IMR-90 (cell line): ENCODE results near the gene G3BP1. TPM values are rescaled to one million over a fixed set of nuclear protein-coding genes. Genes with fewer than 3 reads are reported as not detected.
"Not testable (repeated sequence)": the region's sequence is repeated elsewhere in the genome, so short reads cannot be mapped to it uniquely, and the experiment has no call there.

Experiments used
- ATAC-seq: fragments of 200-7000 bp; cut with Tn5 transposase; 2 replicates; pipeline ENCODE4 v1.9.1; 2020; ENCODE audit warnings: low read depth, mild to moderate bottlenecking, moderate library complexity
- BruUV-seq: library from RNA; stranded (reverse); fragments of 400-500 nt; replicated peaks from 2 replicates; lab custom pipeline; 2021; lab: Mats Ljungman, UMichigan
- CTCF ChIA-PET: fragments of 300-600 bp; formaldehyde crosslinking; extraction: SDS; loops from one replicate; lab custom pipeline; 2021; ENCODE audit warnings: antibody characterized with exemption; lab: Yijun Ruan, JAX
- POLR2A ChIA-PET: fragments of 300-600 bp; sonication (Branson Sonifier 250); formaldehyde crosslinking; loops from one replicate; lab custom pipeline; 2022; ENCODE audit warnings: antibody characterized with exemption; ENCODE audit not compliant: unreplicated experiment; lab: Charles Lee
- DNase-seq: peaks from one replicate; pipeline ENCODE4 v3.0.0; 2013
- H2AFZ ChIP-seq: replicated peaks from 2 replicates; pipeline ENCODE3; 2013; ENCODE audit warnings: low read length, mild to moderate bottlenecking; ENCODE audit not compliant: poor library complexity
- H2AK5ac ChIP-seq: 2 replicates; pipeline ENCODE4 v1.6.1; 2013; ENCODE audit warnings: low read depth, low read length, inconsistent platforms
- H2AK9ac ChIP-seq: replicated peaks from 2 replicates; pipeline ENCODE3; 2013; ENCODE audit warnings: mild to moderate bottlenecking, low read depth, low read length, moderate library complexity; ENCODE audit not compliant: poor library complexity
- H2BK120ac ChIP-seq: 2 replicates; pipeline ENCODE4 v1.6.1; 2013; ENCODE audit warnings: low read depth, low read length, inconsistent platforms
- H2BK15ac ChIP-seq: 3 replicates; pipeline ENCODE4 v1.6.1; 2013; ENCODE audit warnings: low read depth, low read length, inconsistent platforms
- H2BK20ac ChIP-seq: 2 replicates; pipeline ENCODE4 v1.6.1; 2013; ENCODE audit warnings: low read depth, mild to moderate bottlenecking, inconsistent platforms, low read length, moderate library complexity
- H2BK5ac ChIP-seq: 2 replicates; pipeline ENCODE4 v1.6.1; 2013; ENCODE audit warnings: mild to moderate bottlenecking, low read depth, low read length, inconsistent platforms; ENCODE audit not compliant: poor library complexity, severe bottlenecking
- H3K14ac ChIP-seq: replicated peaks from 2 replicates; pipeline ENCODE4 v1.6.1; 2013; ENCODE audit warnings: low read depth, low read length, inconsistent platforms
- H3K18ac ChIP-seq: 2 replicates; pipeline ENCODE4 v1.6.1; 2013; ENCODE audit warnings: low read depth, low read length, control low read depth
- H3K23ac ChIP-seq: 2 replicates; pipeline ENCODE4 v1.6.1; 2013; ENCODE audit warnings: low read depth, low read length, inconsistent platforms
- H3K27ac ChIP-seq: 2 replicates; pipeline ENCODE4 v1.5.1; 2013; ENCODE audit warnings: mild to moderate bottlenecking, control low read depth, low read length; ENCODE audit not compliant: insufficient read depth
- H3K27me3 ChIP-seq: 2 replicates; pipeline ENCODE4 v1.6.1; 2013; ENCODE audit warnings: low read length; ENCODE audit not compliant: control insufficient read depth, insufficient read depth
- H3K36me3 ChIP-seq: 2 replicates; pipeline ENCODE4 v1.6.1; 2013; ENCODE audit warnings: low read length, mixed read lengths; ENCODE audit not compliant: control insufficient read depth, insufficient read depth
- H3K4ac ChIP-seq: 2 replicates; pipeline ENCODE4 v1.6.1; 2013; ENCODE audit warnings: low read depth, low read length, inconsistent platforms
- H3K4me1 ChIP-seq: 2 replicates; pipeline ENCODE4 v1.6.1; 2013; ENCODE audit warnings: low read length, mixed read lengths; ENCODE audit not compliant: control insufficient read depth, insufficient read depth
- H3K4me2 ChIP-seq: 2 replicates; pipeline ENCODE4 v1.6.1; 2013; ENCODE audit warnings: low read depth, mild to moderate bottlenecking, control low read depth, low read length, moderate library complexity
- H3K4me3 ChIP-seq: 2 replicates; pipeline ENCODE4 v1.5.1; 2013; ENCODE audit warnings: low read depth, mild to moderate bottlenecking, control low read depth, low read length, moderate library complexity; ENCODE audit not compliant: insufficient read depth
- H3K56ac ChIP-seq: 2 replicates; pipeline ENCODE4 v1.6.1; 2013; ENCODE audit warnings: low read length, inconsistent platforms; ENCODE audit not compliant: insufficient read depth; ENCODE audit errors: extremely low read depth
- H3K79me1 ChIP-seq, 2 experiments: 2 replicates each; pipeline ENCODE4 v1.6.1; 2013; ENCODE audit warnings: low read length in 2 of 2, inconsistent platforms in 1 of 2, low read depth in 1 of 2
- H3K9ac ChIP-seq: 2 replicates; pipeline ENCODE4 v1.6.1; 2013; ENCODE audit warnings: low read depth, low read length, control low read depth
- H3K9me1 ChIP-seq: 2 replicates; pipeline ENCODE4 v1.6.1; 2013; ENCODE audit warnings: low read length, inconsistent platforms; ENCODE audit not compliant: insufficient read depth
- H3K9me3 ChIP-seq: 2 replicates; pipeline ENCODE4 v1.6.1; 2013; ENCODE audit warnings: low read length; ENCODE audit not compliant: control insufficient read depth, insufficient read depth
- H4K20me1 ChIP-seq: 2 replicates; pipeline ENCODE4 v1.6.1; 2013; ENCODE audit warnings: low read length, inconsistent platforms; ENCODE audit not compliant: insufficient read depth
- H4K5ac ChIP-seq: 2 replicates; pipeline ENCODE4 v1.6.1; 2013; ENCODE audit warnings: mild to moderate bottlenecking, low read depth, low read length, control low read depth
- H4K8ac ChIP-seq, 2 experiments: 2 replicates each; pipeline ENCODE4 v1.6.1; 2013; ENCODE audit warnings: low read depth in 2 of 2, low read length in 2 of 2, control low read depth in 1 of 2, inconsistent platforms in 1 of 2
- H4K91ac ChIP-seq: 2 replicates; pipeline ENCODE4 v1.6.1; 2013; ENCODE audit warnings: low read depth, low read length, inconsistent platforms; ENCODE audit not compliant: insufficient read depth
- CEBPB ChIP-seq: IDR thresholded peaks from 2 replicates; pipeline ENCODE4 v1.6.1; 2012; ENCODE audit warnings: low read depth, low read length, improper control_type of control experiment
- MAFK ChIP-seq: IDR thresholded peaks from 2 replicates; pipeline ENCODE4 v1.6.1; 2012; ENCODE audit warnings: low read depth, low read length, improper control_type of control experiment
- MAZ ChIP-seq: IDR thresholded peaks from 2 replicates; pipeline ENCODE4 v1.6.1; 2012; ENCODE audit warnings: low read depth, mild to moderate bottlenecking, low read length, improper control_type of control experiment, moderate library complexity, borderline replicate concordance
- MXI1 ChIP-seq: IDR thresholded peaks from 2 replicates; pipeline ENCODE4 v1.6.1; 2012; ENCODE audit warnings: low read depth, mild to moderate bottlenecking, low read length, moderate library complexity, borderline replicate concordance
- NFE2L2 ChIP-seq: fragments of 150-350 bp; IDR thresholded peaks from 2 replicates; pipeline ENCODE4 v1.6.1; 2016; ENCODE audit warnings: low read depth, mild to moderate bottlenecking, low read length
- POLR2A ChIP-seq: IDR thresholded peaks from 2 replicates; pipeline ENCODE4 v1.6.1; 2012; ENCODE audit warnings: mild to moderate bottlenecking, low read depth, low read length
- RCOR1 ChIP-seq: IDR thresholded peaks from 2 replicates; pipeline ENCODE4 v1.6.1; 2012; ENCODE audit warnings: mild to moderate bottlenecking, low read length, improper control_type of control experiment; ENCODE audit not compliant: insufficient replicate concordance
- RFX5 ChIP-seq: IDR thresholded peaks from 2 replicates; pipeline ENCODE4 v1.8.0; 2012; ENCODE audit warnings: low read depth, mild to moderate bottlenecking, low read length, moderate library complexity
- SMC3 ChIP-seq: fragments of 150-350 bp; IDR thresholded peaks from 2 replicates; pipeline ENCODE4 v1.6.1; 2016; ENCODE audit warnings: low read depth, mild to moderate bottlenecking, antibody characterized with exemption, low read length, moderate library complexity
- WGBS, 2 experiments: methylation state at CpG; one replicate each; pipeline versions ENCODE4 v1.1.5 to v1.1.7; 2013; ENCODE audit warnings: missing lambda C conversion rate in 2 of 2; ENCODE audit not compliant: insufficient read length in 1 of 2; ENCODE audit errors: extremely low coverage in 2 of 2; 5-methylcytosine and 5-hydroxymethylcytosine counted together
- dilution Hi-C: fragments of 300-500 bp; cut with HindIII; formaldehyde crosslinking; loops from one replicate; pipeline ENCODE4 v1.14.3; 2018; ENCODE audit warnings: low sequenced_read_pairs; ENCODE audit not compliant: unreplicated experiment
- in situ Hi-C: fragments of 300-500 bp; cut with MboI; formaldehyde crosslinking; loops from 3 replicates; pipeline ENCODE4 v1.14.3; 2019; ENCODE audit warnings: low sequenced_read_pairs, inconsistent platforms, mixed read lengths
- intact Hi-C: fragments of 100-400 bp; cut with micrococcal nuclease; formaldehyde crosslinking; loops from 2 replicates; pipeline ENCODE4 v1.10.0; 2022
- polyA plus RNA-seq, 3 experiments: library from polyadenylated mRNA; depleted of rRNA; stranded (reverse); fragments of >200 nt; gene quantifications; 2 replicates each; pipeline ENCODE4 v1.2.3, GENCODE V29; 2012; ENCODE audit warnings: low replicate concordance in 1 of 3
- total RNA-seq: library from RNA; depleted of rRNA; stranded (reverse); fragments of >200 nt; gene quantifications from 2 replicates; pipeline ENCODE4 v1.2.3, GENCODE V29; 2012
- TF ChIP-seq, protein P1 (sequence below): fragments of 150-350 bp; IDR thresholded peaks from 2 replicates; pipeline ENCODE4 v1.6.1; 2017; ENCODE audit warnings: mild to moderate bottlenecking, antibody characterized with exemption, low read length, low read depth

G3BP1 gene
- total and polyA plus RNA-seq, 2 of the 4 experiments (the other 2 are of a cell fraction), result 40.2 to 482 TPM

- H2BK15ac ChIP-seq, result no peak overlapping the region
- H3K4me3 ChIP-seq, result no peak overlapping the region
- H3K56ac ChIP-seq, result no peak overlapping the region
- no peaks in the 10 kb centered on the region for H3K36me3 ChIP-seq
- BruUV-seq, result no TSS peak
- no peak overlapping the region for H2AK9ac ChIP-seq
- H4K91ac ChIP-seq, result no peak overlapping the region
- no peaks in the 10 kb centered on the region for H3K27me3 ChIP-seq
- no peak overlapping the region for H3K23ac ChIP-seq
- no peaks in the 10 kb centered on the region for H4K20me1 ChIP-seq
- no peak overlapping the region for H3K14ac ChIP-seq
- H2AK5ac ChIP-seq, result no peak overlapping the region; the same call in 1 of the 2 replicates
- H3K79me1 ChIP-seq, result peaks cover 0 to 10% of the 10 kb centered on the region in 2 experiments; a peak in 1 of 4 replicates
- H3K4me1 ChIP-seq, result peaks cover 4% of the 10 kb centered on the region
- no peak overlapping the region for H3K9ac ChIP-seq
- H3K18ac ChIP-seq, result no peak overlapping the region
- no peak overlapping the region for H4K5ac ChIP-seq
- H2BK5ac ChIP-seq, result no peak overlapping the region
- ChIA-PET CTCF (no interaction called here), POLR2A (no interaction called here)
- in situ Hi-C loops, result no loop called here
- no peak overlapping the region for H3K4ac ChIP-seq
- TF ChIP-seq SMC3 (no peak), CEBPB (no peak), MAFK (no peak), MAZ (no peak), RCOR1 (no peak), NFE2L2 (no peak), MXI1 (no peak), RFX5 (no peak), POLR2A (no peak)
- TF ChIP-seq, protein P1, sequence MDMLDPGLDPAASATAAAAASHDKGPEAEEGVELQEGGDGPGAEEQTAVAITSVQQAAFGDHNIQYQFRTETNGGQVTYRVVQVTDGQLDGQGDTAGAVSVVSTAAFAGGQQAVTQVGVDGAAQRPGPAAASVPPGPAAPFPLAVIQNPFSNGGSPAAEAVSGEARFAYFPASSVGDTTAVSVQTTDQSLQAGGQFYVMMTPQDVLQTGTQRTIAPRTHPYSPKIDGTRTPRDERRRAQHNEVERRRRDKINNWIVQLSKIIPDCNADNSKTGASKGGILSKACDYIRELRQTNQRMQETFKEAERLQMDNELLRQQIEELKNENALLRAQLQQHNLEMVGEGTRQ, result no peak
- no peak for DNase-seq
- 88% methylated on average over 1 of the region's 2 CpGs; no CpG with 5 or more reads in 1 of the 2 experiments for WGBS, 2 experiments
- H3K9me3 ChIP-seq, result no peaks in the 10 kb centered on the region
- H2AFZ ChIP-seq, result no peak overlapping the region
- no peak overlapping the region for H4K8ac ChIP-seq
- dilution Hi-C loops, result no loop called here
- intact Hi-C loops, result no loop called here
- H3K27ac ChIP-seq, result no peak overlapping the region
- H2BK120ac ChIP-seq, result no peak overlapping the region
- peaks cover 4% of the 10 kb centered on the region; the same call in 1 of the 2 replicates for H3K9me1 ChIP-seq
- no peak overlapping the region for H3K4me2 ChIP-seq
- ATAC-seq, result no peak
- no peak overlapping the region for H2BK20ac ChIP-seq
These were observed 47.4 kb upstream of the G3BP1 start for GRCh38 chr5:151724360-151724759.

DNA sequence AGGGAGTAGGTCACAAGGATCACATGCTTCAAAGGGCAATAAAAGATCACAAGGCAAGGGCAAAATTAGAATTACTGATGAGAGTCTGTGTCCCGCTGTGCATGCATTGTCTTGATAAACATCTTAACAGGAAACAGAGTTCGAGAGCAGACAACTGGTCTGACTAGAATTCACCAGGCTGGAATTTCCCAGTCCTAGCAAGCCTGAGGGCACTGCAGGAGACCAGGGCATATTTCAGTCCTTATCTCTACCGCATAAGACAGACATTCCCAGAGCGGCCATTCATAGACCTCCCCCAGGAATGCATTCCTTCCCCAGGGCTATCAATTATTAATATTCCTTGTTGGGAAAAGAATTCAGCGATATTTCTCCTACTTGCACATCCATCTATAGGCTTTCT is 42.2 kb upstream of the G3BP1 start:
- ATAC-seq, DNase-seq, H3K36me3 ChIP-seq, H3K4ac ChIP-seq, H2BK15ac ChIP-seq, in situ Hi-C loops, dilution Hi-C loops, H2AK9ac ChIP-seq, H3K9me3 ChIP-seq, H3K27ac ChIP-seq, H4K5ac ChIP-seq, CTCF ChIA-PET, H3K27me3 ChIP-seq, H2BK20ac ChIP-seq, H3K23ac ChIP-seq, H4K91ac ChIP-seq, H3K9ac ChIP-seq, H3K4me3 ChIP-seq, H3K79me1 ChIP-seq, H2AK5ac ChIP-seq, H2BK5ac ChIP-seq, H4K20me1 ChIP-seq, H3K9me1 ChIP-seq, H2AFZ ChIP-seq, H4K8ac ChIP-seq, H3K4me2 ChIP-seq, H3K56ac ChIP-seq, H3K14ac ChIP-seq, intact Hi-C loops, H2BK120ac ChIP-seq, POLR2A ChIA-PET, BruUV-seq, H3K4me1 ChIP-seq, H3K18ac ChIP-seq: not testable (repeated sequence)
- WGBS, 2 experiments, result no CpG with 5 or more reads among the region's 5 CpGs
